Stimulated activated CD4-positive, alpha-beta T cell treated with anti-CD3 and anti-CD28 coated beads, Interleukin-1b, Interleukin-23, amount 100 ng/mL, for 48 hours (primary cell): ENCODE results near the gene LMLN.
"Not testable (repeated sequence)": the region's sequence is repeated elsewhere in the genome, so short reads cannot be mapped to it uniquely, and the experiment has no call there.

Experiments used
- DNase-seq: peaks from one replicate; pipeline ENCODE4 v3.0.0-alpha.2; 2020

The LMLN gene

GRCh38 chr3:198081421-198081844 is 121.4 kb downstream of the LMLN start:
- DNase-seq: no peak

GRCh38 chr3:198082226-198082625 is 122.2 kb downstream of the LMLN start:
- DNase-seq: not testable (repeated sequence)

- no peak for DNase-seq
Measured at GRCh38 chr3:198088421-198088955, 128.5 kb downstream of the LMLN start.

- no peak for DNase-seq
Measured at GRCh38 chr3:198090795-198091332, 130.8 kb downstream of the LMLN start.

- no peak for DNase-seq
Measured at GRCh38 chr3:198092276-198092675, 132.3 kb downstream of the LMLN start.

GRCh38 chr3:198093112-198093679 is 133.2 kb downstream of the LMLN start:
- DNase-seq: no peak
